ENCODE data around the gene CCPG1.
"Not testable (repeated sequence)": the region's sequence is repeated elsewhere in the genome, so short reads cannot be mapped to it uniquely, and the experiment has no call there.

The CCPG1 gene

DNA sequence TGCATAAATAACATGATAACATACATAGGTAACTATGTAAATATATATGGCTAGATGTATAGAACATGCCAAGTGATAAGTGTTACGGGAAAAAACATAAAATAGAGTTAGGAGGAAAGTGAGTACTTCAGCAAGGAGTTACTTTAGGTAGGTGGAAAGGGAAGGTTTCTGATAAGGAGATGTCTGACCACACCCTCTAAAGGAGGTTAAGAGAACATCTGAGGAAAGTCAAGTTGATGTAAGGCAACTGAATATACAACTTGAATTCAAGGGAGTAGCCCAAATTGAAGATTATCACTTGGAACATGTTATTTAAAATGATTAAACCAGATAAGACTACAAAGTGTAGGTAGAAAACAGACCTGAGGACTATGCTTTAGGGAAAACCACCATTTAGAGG is 13.9 kb upstream of the CCPG1 start:
- Histone ChIP-seq H3K27me3 (no peaks in the 10 kb centered on the region), H3K4me1 (no peaks in the 10 kb centered on the region), H3K4me3 (ENCODE audit: low read depth, low read length) (no peak overlapping the region), H3K36me3 (no peaks in the 10 kb centered on the region), H3K9me3 (no peaks in the 10 kb centered on the region)
- TF ChIP-seq, protein P1, sequence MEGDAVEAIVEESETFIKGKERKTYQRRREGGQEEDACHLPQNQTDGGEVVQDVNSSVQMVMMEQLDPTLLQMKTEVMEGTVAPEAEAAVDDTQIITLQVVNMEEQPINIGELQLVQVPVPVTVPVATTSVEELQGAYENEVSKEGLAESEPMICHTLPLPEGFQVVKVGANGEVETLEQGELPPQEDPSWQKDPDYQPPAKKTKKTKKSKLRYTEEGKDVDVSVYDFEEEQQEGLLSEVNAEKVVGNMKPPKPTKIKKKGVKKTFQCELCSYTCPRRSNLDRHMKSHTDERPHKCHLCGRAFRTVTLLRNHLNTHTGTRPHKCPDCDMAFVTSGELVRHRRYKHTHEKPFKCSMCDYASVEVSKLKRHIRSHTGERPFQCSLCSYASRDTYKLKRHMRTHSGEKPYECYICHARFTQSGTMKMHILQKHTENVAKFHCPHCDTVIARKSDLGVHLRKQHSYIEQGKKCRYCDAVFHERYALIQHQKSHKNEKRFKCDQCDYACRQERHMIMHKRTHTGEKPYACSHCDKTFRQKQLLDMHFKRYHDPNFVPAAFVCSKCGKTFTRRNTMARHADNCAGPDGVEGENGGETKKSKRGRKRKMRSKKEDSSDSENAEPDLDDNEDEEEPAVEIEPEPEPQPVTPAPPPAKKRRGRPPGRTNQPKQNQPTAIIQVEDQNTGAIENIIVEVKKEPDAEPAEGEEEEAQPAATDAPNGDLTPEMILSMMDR (IDR thresholded peaks at IDR 0.05; ENCODE audit: low read depth, low read length), result no peak
- no peak for DNase-seq

DNA sequence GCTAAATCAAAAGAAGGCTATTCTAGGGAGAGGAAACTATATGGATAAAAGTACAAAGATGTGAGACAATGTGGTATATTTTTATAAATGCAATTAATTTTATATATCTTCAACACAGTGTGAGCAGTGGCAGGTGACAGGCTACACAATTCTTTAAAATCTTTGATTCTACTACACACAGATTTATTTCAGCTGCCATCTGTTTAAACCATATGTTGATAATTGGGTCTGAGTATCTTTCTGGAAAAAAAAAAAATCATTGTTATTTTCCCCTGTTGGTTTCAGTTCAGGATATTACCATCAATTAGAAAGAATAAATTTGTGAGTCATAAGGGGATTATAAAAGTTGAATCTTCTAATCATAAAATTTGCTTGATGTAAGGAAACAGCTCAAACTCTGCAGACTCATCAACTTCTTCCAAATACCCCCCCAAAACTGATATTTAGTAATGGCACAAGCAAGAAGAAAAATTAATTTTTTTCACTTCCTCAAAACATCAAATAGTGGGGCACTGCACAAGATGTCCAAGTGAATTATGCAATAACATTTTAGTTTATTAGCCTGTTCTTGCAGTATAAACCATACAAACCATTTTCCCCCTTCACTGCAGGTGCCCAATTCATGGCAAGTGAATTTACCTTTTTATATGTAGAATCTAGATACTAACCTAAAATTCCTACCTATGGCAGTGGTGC is 12.2 kb upstream of the CCPG1 start:
- DNase-seq, result no peak
- Histone ChIP-seq H3K4me1 (no peaks in the 10 kb centered on the region), H3K9me3 (no peaks in the 10 kb centered on the region), H3K36me3 (no peaks in the 10 kb centered on the region), H3K27me3 (no peaks in the 10 kb centered on the region), H3K4me3 (ENCODE audit: low read depth, low read length) (no peak overlapping the region)
- TF ChIP-seq, protein P1 (IDR thresholded peaks at IDR 0.05; ENCODE audit: low read depth, low read length), result no peak

GRCh38 chr15:55417678-55418077 is 9.5 kb upstream of the CCPG1 start:
- not testable (repeated sequence) for DNase-seq; H3K4me1 ChIP-seq; H3K27me3 ChIP-seq; H3K9me3 ChIP-seq; H3K4me3 ChIP-seq (ENCODE audit: low read depth, low read length); H3K36me3 ChIP-seq

DNA sequence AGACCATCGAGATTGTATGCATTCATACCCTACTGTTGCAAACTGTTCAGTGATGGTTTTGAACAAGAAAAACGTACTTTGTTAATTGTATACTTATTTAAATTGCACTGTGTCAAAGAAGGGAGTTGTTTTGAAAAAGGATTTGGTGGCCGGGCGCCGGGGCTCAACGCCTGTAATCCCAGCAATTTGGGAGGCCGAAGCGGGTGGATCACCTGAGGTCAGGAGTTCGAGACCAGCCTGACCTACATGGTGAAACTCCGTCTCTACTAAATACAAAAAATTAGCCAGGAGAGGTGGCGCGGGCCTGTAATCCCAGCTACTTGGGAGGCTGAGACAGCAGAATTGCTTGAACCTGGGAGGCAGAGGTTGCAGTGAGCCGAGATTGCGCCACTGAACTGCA is 817 bp upstream of the CCPG1 start:
- not testable (repeated sequence) for H3K36me3 ChIP-seq, DNase-seq, H3K27me3 ChIP-seq, H3K4me1 ChIP-seq, H3K9me3 ChIP-seq
- H3K4me3 ChIP-seq (ENCODE audit: low read depth, low read length), result peak overlapping the region; percentile 90

- TF ChIP-seq, protein P1 (IDR thresholded peaks at IDR 0.05; ENCODE audit: low read depth, low read length), result no peak
- peak overlapping the region; percentile 90 for H3K4me3 ChIP-seq (ENCODE audit: low read depth, low read length)
Observed at GRCh38 chr15:55407498-55408011, 604 bp downstream of the CCPG1 start.

DNA sequence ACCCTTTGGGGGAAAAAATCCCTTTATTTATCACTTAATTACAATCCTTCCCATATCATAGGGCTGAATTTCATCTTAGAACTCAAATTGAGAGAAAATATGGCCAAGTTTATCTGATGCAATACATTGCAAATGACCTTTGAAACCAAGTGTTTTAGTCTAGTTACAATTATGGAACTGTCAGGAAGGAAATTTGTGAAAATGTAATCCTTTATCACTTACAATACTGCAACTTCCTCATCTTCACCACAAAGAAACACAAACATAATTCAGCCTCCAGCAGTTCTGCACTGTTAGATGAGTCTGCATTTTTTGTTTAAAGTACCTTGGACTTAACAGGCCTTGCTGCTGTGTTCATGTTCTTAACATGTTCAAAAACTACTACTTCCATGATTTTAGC is 4.6 kb downstream of the CCPG1 start:
- DNase-seq, result no peak
- no peak overlapping the region for H3K4me3 ChIP-seq (ENCODE audit: low read depth, low read length)
- H3K36me3 ChIP-seq, result no peaks in the 10 kb centered on the region
- TF ChIP-seq, protein P1 (IDR thresholded peaks at IDR 0.05; ENCODE audit: low read depth, low read length), result no peak
- no peaks in the 10 kb centered on the region for H3K27me3 ChIP-seq
- peaks cover 11% of the 10 kb centered on the region for H3K4me1 ChIP-seq
- no peaks in the 10 kb centered on the region for H3K9me3 ChIP-seq

More at GRCh38 chr15:55407498-55408011, 604 bp downstream of the CCPG1 start:
- H3K36me3 ChIP-seq, result no peaks in the 10 kb centered on the region
- peaks cover 7% of the 10 kb centered on the region for H3K4me1 ChIP-seq
- DNase-seq, result no peak
- H3K9me3 ChIP-seq, result no peaks in the 10 kb centered on the region
- no peaks in the 10 kb centered on the region for H3K27me3 ChIP-seq

GRCh38 chr15:55402707-55403106 is 5.5 kb downstream of the CCPG1 start:
- Histone ChIP-seq H3K36me3 (no peaks in the 10 kb centered on the region), H3K27me3 (no peaks in the 10 kb centered on the region), H3K4me1 (peaks cover 11% of the 10 kb centered on the region), H3K4me3 (ENCODE audit: low read depth, low read length) (no peak overlapping the region), H3K9me3 (no peaks in the 10 kb centered on the region)
- TF ChIP-seq, protein P1 (IDR thresholded peaks at IDR 0.05; ENCODE audit: low read depth, low read length), result no peak
- DNase-seq, result no peak

All from BE2C (cell line).